ENCODE measurements around the gene CDH23. TPM values are rescaled to one million over a fixed set of nuclear protein-coding genes. Genes with fewer than 3 reads are reported as not detected.

CDH23 gene
- total RNA-seq, 2 donors from 2014 or later, result 3.9 to 74.8 TPM

DNA sequence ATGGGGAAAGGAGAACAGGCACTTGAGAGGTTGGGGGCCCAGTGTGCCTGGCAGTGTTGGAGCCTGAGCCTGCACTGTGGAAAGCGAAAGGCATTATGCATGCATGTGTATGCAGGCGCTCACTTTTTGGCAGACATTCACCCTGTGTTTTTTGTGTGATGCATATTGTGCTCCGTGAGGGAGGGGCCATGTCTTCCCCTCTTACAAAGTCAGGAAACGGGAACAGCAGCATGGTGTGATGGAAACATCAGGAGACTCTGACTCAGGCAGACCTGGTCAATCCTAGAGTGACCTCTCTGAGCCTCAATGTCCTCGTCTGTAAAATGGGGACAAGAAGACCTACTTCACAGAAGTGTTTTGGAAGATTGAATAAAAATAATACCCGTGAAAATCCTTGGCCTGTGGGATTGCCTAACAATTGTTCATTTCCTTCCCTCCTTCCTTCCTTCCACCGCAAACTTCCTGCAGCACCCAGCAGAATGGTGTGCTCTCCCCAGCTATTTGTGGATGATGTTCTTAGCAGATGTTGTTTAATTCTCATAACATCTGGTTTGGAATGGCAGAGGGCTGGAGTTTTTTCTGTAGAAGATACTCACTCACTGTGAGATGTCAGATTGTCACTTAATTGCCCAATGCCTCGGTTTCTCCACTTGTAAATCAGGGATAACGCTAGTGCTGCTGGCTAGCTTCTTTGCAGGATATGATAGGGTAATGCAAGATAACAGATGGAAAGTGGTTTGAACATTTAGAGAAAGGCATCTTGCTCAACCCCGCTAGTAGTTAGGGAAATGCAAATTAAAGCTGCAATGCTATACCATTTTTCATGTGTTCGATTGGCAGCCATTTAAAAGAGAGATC, 39.8 kb downstream of the CDH23 start:
- whole genome bisulfite sequencing, result 84% methylated on average over 11 of the region's 11 CpGs
- intact Hi-C loops (cut with DNase I), result no loop called here
- DNase-seq (ENCODE audit: low spot score), result no peak
- TF ChIP-seq CTCF (IDR thresholded peaks at IDR 0.05), result no peak
- no peak for TF ChIP-seq POLR2A (IDR thresholded peaks at IDR 0.05)
- TF ChIP-seq POLR2AphosphoS5 (IDR thresholded peaks at IDR 0.05), result no peak
- H3K4me1 ChIP-seq (replicated peaks), result no peaks in the 10 kb centered on the region
- no peaks in the 10 kb centered on the region for H3K9me3 ChIP-seq
- H3K27ac ChIP-seq, result no peak overlapping the region
- H3K36me3 ChIP-seq, result no peaks in the 10 kb centered on the region
- H3K27me3 ChIP-seq (replicated peaks; ENCODE audit: insufficient read depth), result no peaks in the 10 kb centered on the region
- H3K4me3 ChIP-seq, result no peak overlapping the region

DNA sequence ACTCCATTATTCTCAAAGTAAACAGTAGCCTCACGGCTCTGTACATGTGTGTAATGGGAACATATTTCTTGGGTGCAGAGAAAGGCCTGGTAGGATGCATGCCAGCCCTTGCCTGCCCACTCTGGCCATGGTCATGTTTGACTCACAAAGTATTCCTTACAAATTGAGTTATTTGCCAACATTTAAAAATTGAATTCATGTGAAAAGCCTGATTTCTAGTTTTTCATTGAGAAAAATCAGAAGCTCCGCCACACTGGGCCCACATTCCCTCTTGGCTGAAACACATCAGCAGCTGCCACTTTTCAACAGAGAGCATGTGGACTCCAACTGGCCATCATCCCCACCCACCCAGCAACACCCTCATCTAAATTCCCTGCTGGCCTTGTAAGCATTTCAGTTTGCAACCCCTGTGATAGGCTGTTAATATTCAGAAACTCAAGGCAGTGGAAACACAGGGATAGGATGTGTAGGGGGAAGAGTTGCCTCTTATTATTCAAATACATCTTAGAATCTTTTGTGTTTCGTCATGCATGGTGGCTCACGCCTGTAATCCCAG, 40.9 kb downstream of the CDH23 start:
- H3K27me3 ChIP-seq (replicated peaks; ENCODE audit: insufficient read depth), result no peaks in the 10 kb centered on the region
- no peak for TF ChIP-seq POLR2A (IDR thresholded peaks at IDR 0.05)
- DNase-seq (ENCODE audit: low spot score), result no peak
- no peaks in the 10 kb centered on the region for H3K36me3 ChIP-seq
- H3K4me3 ChIP-seq, result no peak overlapping the region
- 85% methylated on average over 4 of the region's 4 CpGs for WGBS
- H3K4me1 ChIP-seq (replicated peaks), result no peaks in the 10 kb centered on the region
- no peak overlapping the region for H3K27ac ChIP-seq
- H3K9me3 ChIP-seq, result no peaks in the 10 kb centered on the region
- intact Hi-C loops (cut with DNase I), result no loop called here

DNA sequence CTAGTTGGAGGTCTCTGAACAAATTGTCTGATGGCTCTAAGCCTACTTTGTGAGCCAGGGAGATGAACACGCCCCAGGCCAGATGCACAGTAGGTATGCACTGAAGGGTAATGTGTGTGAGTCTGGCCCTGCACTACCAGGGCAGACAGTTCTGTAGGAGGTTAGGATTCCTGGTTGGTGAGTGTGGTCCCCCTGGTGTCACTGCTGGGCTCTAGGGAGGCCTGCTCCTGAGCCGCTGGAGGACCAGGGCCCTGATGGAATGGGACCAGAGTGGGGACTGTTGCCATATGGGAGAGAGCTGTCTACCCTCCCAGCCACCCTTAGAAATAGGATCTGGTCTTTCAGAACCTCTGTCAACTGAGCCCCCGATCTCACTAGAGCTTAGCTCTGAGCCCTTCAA, 42.0 kb downstream of the CDH23 start:
- WGBS, result 100% methylated on average over 3 of the region's 3 CpGs
- TF ChIP-seq POLR2AphosphoS5 (IDR thresholded peaks at IDR 0.05), result no peak
- TF ChIP-seq CTCF (IDR thresholded peaks at IDR 0.05), result no peak
- TF ChIP-seq POLR2A (IDR thresholded peaks at IDR 0.05), result no peak
- H3K4me3 ChIP-seq, result no peak overlapping the region

GRCh38 chr10:71439670-71440425, 43.1 kb downstream of the CDH23 start:
- no peaks in the 10 kb centered on the region for H3K36me3 ChIP-seq
- no peaks in the 10 kb centered on the region for H3K9me3 ChIP-seq
- TF ChIP-seq CTCF (IDR thresholded peaks at IDR 0.05) (no peak), POLR2AphosphoS5 (IDR thresholded peaks at IDR 0.05) (no peak), POLR2A (IDR thresholded peaks at IDR 0.05) (no peak)
- no peak for DNase-seq (ENCODE audit: low spot score)
- no peak overlapping the region for H3K4me3 ChIP-seq
- H3K4me1 ChIP-seq (replicated peaks), result no peaks in the 10 kb centered on the region
- no peak overlapping the region for H3K27ac ChIP-seq
- no peaks in the 10 kb centered on the region for H3K27me3 ChIP-seq (replicated peaks; ENCODE audit: insufficient read depth)
- 89% methylated on average over 9 of the region's 9 CpGs for WGBS
- intact Hi-C loops (cut with DNase I), result no loop called here

More for the DNA sequence above, 42.0 kb downstream of the CDH23 start:
- no peak overlapping the region for H3K27ac ChIP-seq
- intact Hi-C loops (cut with DNase I), result no loop called here
- no peaks in the 10 kb centered on the region for H3K27me3 ChIP-seq (replicated peaks; ENCODE audit: insufficient read depth)
- DNase-seq (ENCODE audit: low spot score), result no peak
- no peaks in the 10 kb centered on the region for H3K9me3 ChIP-seq
- no peaks in the 10 kb centered on the region for H3K4me1 ChIP-seq (replicated peaks)
- no peaks in the 10 kb centered on the region for H3K36me3 ChIP-seq

- Histone ChIP-seq H3K4me1 (replicated peaks) (no peaks in the 10 kb centered on the region), H3K4me3 (no peak overlapping the region), H3K36me3 (no peaks in the 10 kb centered on the region), H3K27ac (no peak overlapping the region), H3K9me3 (no peaks in the 10 kb centered on the region), H3K27me3 (replicated peaks; ENCODE audit: insufficient read depth) (no peaks in the 10 kb centered on the region)
- 72% methylated on average over 8 of the region's 9 CpGs for WGBS
- intact Hi-C loops (cut with DNase I), result no loop called here
- DNase-seq (ENCODE audit: low spot score), result no peak
- TF ChIP-seq POLR2A (IDR thresholded peaks at IDR 0.05) (no peak), POLR2AphosphoS5 (IDR thresholded peaks at IDR 0.05) (no peak), CTCF (IDR thresholded peaks at IDR 0.05) (no peak)
Measured at GRCh38 chr10:71440506-71441035, 43.9 kb downstream of the CDH23 start.
